Brain microvascular endothelial cell (primary cell): ENCODE measurements around the gene CD200.

Source experiments
- DNase-seq: peaks from one replicate; pipeline ENCODE4 v3.0.0-alpha.2; 2020
- H3K27ac ChIP-seq: fragments of 250-450 bp; sonication (Bioruptor Pico); 2 replicates; pipeline ENCODE4 v1.5.1; 2020; ENCODE audit warnings: mild to moderate bottlenecking, moderate library complexity
- H3K27me3 ChIP-seq: fragments of 250-450 bp; sonication (Bioruptor Pico); replicated peaks from 2 replicates; pipeline ENCODE4 v1.5.1; 2020; ENCODE audit warnings: mild to moderate bottlenecking
- H3K36me3 ChIP-seq: fragments of 250-450 bp; sonication (Bioruptor Pico); replicated peaks from 2 replicates; pipeline ENCODE4 v1.5.1; 2020; ENCODE audit warnings: mild to moderate bottlenecking
- H3K4me3 ChIP-seq: 2 replicates; pipeline ENCODE4 v1.5.1; 2011; ENCODE audit warnings: low read depth, mild to moderate bottlenecking, control low read depth, low read length, moderate library complexity
- CTCF ChIP-seq: IDR thresholded peaks from 2 replicates; pipeline ENCODE4 v1.5.1; 2011; ENCODE audit warnings: low read depth, mild to moderate bottlenecking, moderate library complexity, low read length, control low read depth, inconsistent platforms; ENCODE audit errors: missing control alignments
- in situ Hi-C: cut with HindIII; loops from 2 replicates; pipeline ENCODE4 v1.10.0; 2017; ENCODE audit warnings: low sequenced_read_pairs, low pct_ligation_motif_present

Gene CD200

GRCh38 chr3:112364291-112364690 is 31.3 kb downstream of the CD200 start:
- no peak for DNase-seq
- no peak overlapping the region for H3K4me3 ChIP-seq
- peaks cover 3% of the 10 kb centered on the region for H3K36me3 ChIP-seq
- no peaks in the 10 kb centered on the region for H3K27me3 ChIP-seq
- in situ Hi-C loops: no loop called here
- TF ChIP-seq CTCF: no peak
- H3K27ac ChIP-seq: no peak overlapping the region

- Histone ChIP-seq H3K36me3 (peaks cover 3% of the 10 kb centered on the region), H3K4me3 (no peak overlapping the region), H3K27ac (peak overlapping the region; percentile 1), H3K27me3 (no peaks in the 10 kb centered on the region)
- DNase-seq: no peak
- TF ChIP-seq CTCF: no peak
- in situ Hi-C loops: no loop called here
Measured at GRCh38 chr3:112365035-112365434, 32.1 kb downstream of the CD200 start.

- peak; percentile 29 for DNase-seq
- Histone ChIP-seq H3K27me3 (no peaks in the 10 kb centered on the region), H3K36me3 (peaks cover 3% of the 10 kb centered on the region), H3K4me3 (no peak overlapping the region), H3K27ac (no peak overlapping the region)
- in situ Hi-C loops: no loop called here
- no peak for TF ChIP-seq CTCF
Measured at GRCh38 chr3:112365636-112366035, 32.7 kb downstream of the CD200 start.

GRCh38 chr3:112366522-112366921 is 33.6 kb downstream of the CD200 start:
- in situ Hi-C loops: no loop called here
- H3K27ac ChIP-seq: no peak overlapping the region

GRCh38 chr3:112371569-112371968 is 38.6 kb downstream of the CD200 start:
- no peak for TF ChIP-seq CTCF

More at GRCh38 chr3:112366522-112366921, 33.6 kb downstream of the CD200 start:
- DNase-seq: no peak
- H3K4me3 ChIP-seq: no peak overlapping the region
- no peak for TF ChIP-seq CTCF
- H3K27me3 ChIP-seq: no peaks in the 10 kb centered on the region
- H3K36me3 ChIP-seq: peaks cover 3% of the 10 kb centered on the region

GRCh38 chr3:112372396-112372795 is 39.4 kb downstream of the CD200 start:
- Histone ChIP-seq H3K36me3 (no peaks in the 10 kb centered on the region), H3K27me3 (no peaks in the 10 kb centered on the region), H3K4me3 (no peak overlapping the region), H3K27ac (no peak overlapping the region)
- in situ Hi-C loops: no loop called here
- no peak for TF ChIP-seq CTCF
- no peak for DNase-seq

More at GRCh38 chr3:112371569-112371968, 38.6 kb downstream of the CD200 start:
- Histone ChIP-seq H3K4me3 (no peak overlapping the region), H3K36me3 (no peaks in the 10 kb centered on the region), H3K27me3 (no peaks in the 10 kb centered on the region), H3K27ac (no peak overlapping the region)
- in situ Hi-C loops: no loop called here
- DNase-seq: no peak
